ENCODE measurements around the gene TRAF2. TPM values are rescaled to one million over a fixed set of nuclear protein-coding genes. Genes with fewer than 3 reads are reported as not detected.

TRAF2 gene
- total and polyA plus RNA-seq, 2 donors (not counting 1 experiment from before 2014, with no cell fraction given) = 25.5 to 54.5 TPM

DNA sequence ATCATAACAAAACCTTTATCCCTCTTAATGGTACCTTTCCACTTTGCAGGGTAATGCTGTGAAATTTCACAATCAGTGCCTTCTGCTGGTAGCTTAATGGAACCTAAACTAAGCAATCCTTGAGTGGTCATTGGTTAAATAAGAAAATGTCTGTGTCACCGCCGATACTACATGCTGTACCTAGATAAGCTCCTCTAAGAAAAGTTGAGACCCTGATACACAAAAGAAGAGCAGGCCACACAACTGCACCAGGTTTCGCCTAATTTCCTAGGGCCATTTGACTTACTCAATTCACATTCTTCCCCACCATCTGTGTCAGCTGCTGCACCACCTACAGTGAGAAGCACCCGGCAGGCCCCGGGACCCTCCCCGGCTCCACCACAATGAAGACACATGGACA lies 11.2 kb upstream of the TRAF2 start:
- H3K4me1 ChIP-seq (ENCODE audit: control insufficient read depth in 2 of 2, insufficient read depth in 2 of 2, low read length in 2 of 2) = no peaks in the 10 kb centered on the region
- Mint-ChIP-seq H3K27me3 (no peaks in the 10 kb centered on the region), H3K9me3 (ENCODE audit: insufficient read depth) (no peaks in the 10 kb centered on the region), H3K27ac (no peak overlapping the region), H3K4me3 (no peak overlapping the region), H3K4me1 (no peaks in the 10 kb centered on the region)
- CTCF ChIA-PET = interaction anchor here (1.0 to 1.6 kb wide), 2 partner anchors 30 to 33 kb away, joined by 4 to 5 read pairs; partner anchors contain the start of gene AJM1
- TF ChIP-seq, protein P1, sequence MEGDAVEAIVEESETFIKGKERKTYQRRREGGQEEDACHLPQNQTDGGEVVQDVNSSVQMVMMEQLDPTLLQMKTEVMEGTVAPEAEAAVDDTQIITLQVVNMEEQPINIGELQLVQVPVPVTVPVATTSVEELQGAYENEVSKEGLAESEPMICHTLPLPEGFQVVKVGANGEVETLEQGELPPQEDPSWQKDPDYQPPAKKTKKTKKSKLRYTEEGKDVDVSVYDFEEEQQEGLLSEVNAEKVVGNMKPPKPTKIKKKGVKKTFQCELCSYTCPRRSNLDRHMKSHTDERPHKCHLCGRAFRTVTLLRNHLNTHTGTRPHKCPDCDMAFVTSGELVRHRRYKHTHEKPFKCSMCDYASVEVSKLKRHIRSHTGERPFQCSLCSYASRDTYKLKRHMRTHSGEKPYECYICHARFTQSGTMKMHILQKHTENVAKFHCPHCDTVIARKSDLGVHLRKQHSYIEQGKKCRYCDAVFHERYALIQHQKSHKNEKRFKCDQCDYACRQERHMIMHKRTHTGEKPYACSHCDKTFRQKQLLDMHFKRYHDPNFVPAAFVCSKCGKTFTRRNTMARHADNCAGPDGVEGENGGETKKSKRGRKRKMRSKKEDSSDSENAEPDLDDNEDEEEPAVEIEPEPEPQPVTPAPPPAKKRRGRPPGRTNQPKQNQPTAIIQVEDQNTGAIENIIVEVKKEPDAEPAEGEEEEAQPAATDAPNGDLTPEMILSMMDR (IDR thresholded peaks at IDR 0.05) = no peak
- no peak for TF ChIP-seq EZH2 (IDR thresholded peaks at IDR 0.05; ENCODE audit: borderline replicate concordance, insufficient read depth, low read depth, low read length, poor library complexity, severe bottlenecking)
- WGBS (ENCODE audit: insufficient coverage) = 95% methylated on average over 6 of the region's 6 CpGs
- no peaks in the 10 kb centered on the region for H4K20me1 ChIP-seq (ENCODE audit: control insufficient read depth, insufficient read depth, low read length, poor library complexity, severe bottlenecking)
- H3K9ac ChIP-seq (ENCODE audit: low read length) = no peak overlapping the region
- H3K4me3 ChIP-seq (ENCODE audit: control extremely low read depth in 1 of 5, extremely low read depth in 1 of 5, insufficient read depth in 1 of 5, low read depth in 2 of 5, low read length in 4 of 5) = no peak overlapping the region
- H3K79me2 ChIP-seq (ENCODE audit: control insufficient read depth, insufficient read depth, low read length) = no peaks in the 10 kb centered on the region
- ATAC-seq (ENCODE audit: low read depth) = no peak
- DNase-seq = no peak
- H3K27me3 ChIP-seq (replicated peaks in 1 of 4; ENCODE audit: control extremely low read depth in 1 of 4, control insufficient read depth in 3 of 4, insufficient read depth in 4 of 4, low read length in 3 of 4) = no peaks in the 10 kb centered on the region
- no peak overlapping the region for H3K4me2 ChIP-seq (replicated peaks; ENCODE audit: low read depth, low read length, poor library complexity, severe bottlenecking)
- intact Hi-C loops (cut with micrococcal nuclease) = no loop called here
- no peak overlapping the region for H3K27ac ChIP-seq (ENCODE audit: low read length in 2 of 2)
- H3K36me3 ChIP-seq (replicated peaks in 1 of 2; ENCODE audit: control extremely low read depth in 1 of 2, control insufficient read depth in 1 of 2, extremely low read depth in 1 of 2, insufficient read depth in 2 of 2, low read length in 1 of 2) = no peaks in the 10 kb centered on the region
- peaks cover 0 to 12% (median 0%) of the 10 kb centered on the region in 3 donors for H3K9me3 ChIP-seq (ENCODE audit: control extremely low read depth in 1 of 3, control insufficient read depth in 2 of 3, insufficient read depth in 1 of 3, low read length in 2 of 3)
- H2AFZ ChIP-seq (ENCODE audit: insufficient read depth, low read depth, low read length, poor library complexity, severe bottlenecking) = no peak overlapping the region
- POLR2A ChIA-PET = no interaction called here

DNA sequence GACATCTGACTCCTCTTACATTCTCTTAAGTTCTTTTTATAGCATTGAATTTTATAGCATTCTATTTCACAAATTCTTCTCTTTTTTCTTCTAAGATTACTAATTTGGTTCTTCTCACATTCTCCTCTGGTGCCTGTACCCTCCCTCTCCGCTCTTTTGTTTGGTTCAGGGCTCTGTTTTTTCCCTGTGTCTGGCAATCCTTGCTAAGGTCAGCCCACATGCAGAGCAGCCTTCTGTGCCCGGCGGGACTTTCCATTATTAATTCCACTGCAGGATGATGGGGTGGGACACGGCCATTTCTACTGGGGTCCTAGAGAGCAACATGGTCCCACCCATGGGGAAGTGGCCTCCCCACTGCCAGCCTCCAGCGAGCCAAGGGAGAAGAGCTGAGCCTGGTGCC lies 9.8 kb upstream of the TRAF2 start:
- CTCF ChIA-PET = no interaction called here
- no peak for ATAC-seq (ENCODE audit: low read depth)
- Histone ChIP-seq H3K27ac (ENCODE audit: low read length in 2 of 2) (no peak overlapping the region), H3K36me3 (replicated peaks in 1 of 2; ENCODE audit: control extremely low read depth in 1 of 2, control insufficient read depth in 1 of 2, extremely low read depth in 1 of 2, insufficient read depth in 2 of 2, low read length in 1 of 2) (no peaks in the 10 kb centered on the region), H3K4me3 (ENCODE audit: control extremely low read depth in 1 of 5, extremely low read depth in 1 of 5, insufficient read depth in 1 of 5, low read depth in 2 of 5, low read length in 4 of 5) (no peak overlapping the region), H3K4me2 (replicated peaks; ENCODE audit: low read depth, low read length, poor library complexity, severe bottlenecking) (no peak overlapping the region), H2AFZ (ENCODE audit: insufficient read depth, low read depth, low read length, poor library complexity, severe bottlenecking) (no peak overlapping the region), H3K79me2 (ENCODE audit: control insufficient read depth, insufficient read depth, low read length) (no peaks in the 10 kb centered on the region), H3K27me3 (replicated peaks in 1 of 4; ENCODE audit: control extremely low read depth in 1 of 4, control insufficient read depth in 3 of 4, insufficient read depth in 4 of 4, low read length in 3 of 4) (no peaks in the 10 kb centered on the region), H3K9me3 (ENCODE audit: control extremely low read depth in 1 of 3, control insufficient read depth in 2 of 3, insufficient read depth in 1 of 3, low read length in 2 of 3) (peaks cover 0 to 12% (median 0%) of the 10 kb centered on the region in 3 donors), H4K20me1 (ENCODE audit: control insufficient read depth, insufficient read depth, low read length, poor library complexity, severe bottlenecking) (no peaks in the 10 kb centered on the region), H3K9ac (ENCODE audit: low read length) (no peak overlapping the region), H3K4me1 (ENCODE audit: control insufficient read depth in 2 of 2, insufficient read depth in 2 of 2, low read length in 2 of 2) (peaks cover 2% of the 10 kb centered on the region in 2 donors)
- WGBS (ENCODE audit: insufficient coverage) = 93% methylated on average over 2 of the region's 5 CpGs
- intact Hi-C loops (cut with micrococcal nuclease) = no loop called here
- DNase-seq = no peak
- POLR2A ChIA-PET = interaction anchor here (1.2 kb wide), 1 partner anchor 10 kb away, joined by 13 read pairs; the partner anchor contains the start of gene TRAF2
- H3K4me3 Mint-ChIP-seq = no peak overlapping the region
- H3K27ac Mint-ChIP-seq = no peak overlapping the region
- TF ChIP-seq EZH2 (IDR thresholded peaks at IDR 0.05; ENCODE audit: borderline replicate concordance, insufficient read depth, low read depth, low read length, poor library complexity, severe bottlenecking) = no peak
- TF ChIP-seq, protein P1 (IDR thresholded peaks at IDR 0.05) = no peak
- H3K4me1 Mint-ChIP-seq = peaks cover 3% of the 10 kb centered on the region
- H3K9me3 Mint-ChIP-seq (ENCODE audit: insufficient read depth) = no peaks in the 10 kb centered on the region
- no peaks in the 10 kb centered on the region for H3K27me3 Mint-ChIP-seq
